Epithelial cell of proximal tubule (primary cell): Measurements from ENCODE around the gene TMEM131. TPM values are rescaled to one million over a fixed set of nuclear protein-coding genes. Genes with fewer than 3 reads are reported as not detected.

Experiments
- DNase-seq: peaks from one replicate; pipeline ENCODE4 v3.0.0-alpha.2; 2011; ENCODE audit warnings: low read depth
- H3K4me3 ChIP-seq: 2 replicates; pipeline ENCODE4 v1.5.1; 2011; ENCODE audit warnings: low read depth, mild to moderate bottlenecking, low read length
- CTCF ChIP-seq: conservative IDR thresholded peaks from 2 replicates; pipeline ENCODE4 v1.5.1; 2012; ENCODE audit warnings: low read depth, mild to moderate bottlenecking, low read length
- total RNA-seq: library from RNA; depleted of rRNA; stranded (reverse); fragments of >200 nt; gene quantifications from 2 replicates; pipeline ENCODE4 v1.2.3, GENCODE V29; 2015

The TMEM131 gene
- total RNA-seq, 1 donor from 2014 or later, result 16.0 TPM

- no peak for TF ChIP-seq CTCF
- no peak overlapping the region for H3K4me3 ChIP-seq
- DNase-seq, result no peak
Observed at GRCh38 chr2:97812931-97813330, 182.8 kb downstream of the TMEM131 start.

GRCh38 chr2:97808816-97809215 lies 186.9 kb downstream of the TMEM131 start:
- no peak for DNase-seq
- no peak overlapping the region for H3K4me3 ChIP-seq
- no peak for TF ChIP-seq CTCF

- TF ChIP-seq CTCF, result peak; percentile 93
- DNase-seq, result peak; percentile 9
- H3K4me3 ChIP-seq, result no peak overlapping the region
Observed at GRCh38 chr2:97806738-97807618, 188.8 kb downstream of the TMEM131 start.

- TF ChIP-seq CTCF, result no peak
- H3K4me3 ChIP-seq, result no peak overlapping the region
- no peak for DNase-seq
Observed at GRCh38 chr2:97805776-97806175, 190.0 kb downstream of the TMEM131 start.

- no peak overlapping the region for H3K4me3 ChIP-seq
- no peak for TF ChIP-seq CTCF
- DNase-seq, result no peak
Observed at GRCh38 chr2:97801028-97801427, 194.7 kb downstream of the TMEM131 start.

- TF ChIP-seq CTCF, result no peak
- no peak for DNase-seq
- H3K4me3 ChIP-seq, result no peak overlapping the region
Observed at GRCh38 chr2:97798416-97798815, 197.3 kb downstream of the TMEM131 start.

GRCh38 chr2:97797355-97797754 lies 198.4 kb downstream of the TMEM131 start:
- no peak for DNase-seq
- TF ChIP-seq CTCF, result no peak
- H3K4me3 ChIP-seq, result no peak overlapping the region
